ENCODE results near the gene ARHGAP10.

GRCh38 chr4:147741190-147741788 lies 9.4 kb downstream of the ARHGAP10 start:
- TF ChIP-seq CTCF (IDR thresholded peaks at IDR 0.05) (no peak), EZH2 (IDR thresholded peaks at IDR 0.05; ENCODE audit: borderline replicate concordance, insufficient read depth, low read depth, low read length, poor library complexity, severe bottlenecking) (no peak)

Measured in B cell (primary cell).